Omental fat pad (tissue), 4 donors: ENCODE measurements around the gene NR2F6. TPM values are rescaled to one million over a fixed set of nuclear protein-coding genes. Genes with fewer than 3 reads are reported as not detected.

Experiments used
- ATAC-seq: fragments of 150-250 bp; one replicate; pipeline ENCODE4 v1.9.1; 2016; ENCODE audit warnings: mild to moderate bottlenecking, moderate library complexity; ENCODE audit not compliant: low FRiP score
- DNase-seq: peaks from one replicate; pipeline ENCODE4 v3.0.0-alpha.2; 2019; ENCODE audit warnings: low spot score
- CTCF ChIP-seq, 3 donors: fragments of 450-650 bp; IDR thresholded peaks; one replicate each; pipeline ENCODE4 v1.5.1; 2016 to 2017; ENCODE audit warnings: antibody characterized with exemption in 3 of 3, mild to moderate bottlenecking in 3 of 3, moderate library complexity in 2 of 3
- total RNA-seq, 4 donors: library from RNA; depleted of rRNA; stranded (reverse); fragments of >200 nt; gene quantifications; one replicate each; pipeline ENCODE4 v1.1.0, GENCODE V29; 2016

Gene NR2F6
- total RNA-seq, 4 donors from 2014 or later: 16.9 to 45.4 (median 29.8) TPM

- DNase-seq (no peak), ATAC-seq (no peak)
- TF ChIP-seq CTCF (IDR thresholded peaks at IDR 0.05): no peak
Observed at GRCh38 chr19:17286263-17286662, 40.5 kb upstream of the NR2F6 start.

- ATAC-seq: no peak
- DNase-seq: no peak
- TF ChIP-seq CTCF (IDR thresholded peaks at IDR 0.05): no peak
Observed at GRCh38 chr19:17285415-17286135, 39.9 kb upstream of the NR2F6 start.

- TF ChIP-seq CTCF (IDR thresholded peaks at IDR 0.05): no peak
- ATAC-seq (no peak), DNase-seq (no peak)
Observed at GRCh38 chr19:17283504-17283996, 37.8 kb upstream of the NR2F6 start.

GRCh38 chr19:17282488-17283125 lies 36.9 kb upstream of the NR2F6 start:
- TF ChIP-seq CTCF (IDR thresholded peaks at IDR 0.05): peak in 1 of 3 donors; percentile 85
- ATAC-seq (peak; percentile 86), DNase-seq (peak; percentile 72)

- DNase-seq: no peak
- ATAC-seq: peak; percentile 5
- TF ChIP-seq CTCF (IDR thresholded peaks at IDR 0.05): no peak
Observed at GRCh38 chr19:17281391-17282304, 35.9 kb upstream of the NR2F6 start, which contains the start of gene ANKLE1. Gene ANKLE1, plus strand, starts transcription at chr19:17281901. Its CDS starts 20 bp downstream, at chr19:17281921.

- DNase-seq: no peak
- no peak for TF ChIP-seq CTCF (IDR thresholded peaks at IDR 0.05)
Observed at GRCh38 chr19:17279436-17279835, 33.7 kb upstream of the NR2F6 start.

More at GRCh38 chr19:17279436-17279835, 33.7 kb upstream of the NR2F6 start:
- ATAC-seq: no peak
